ENCODE measurements around the gene CADPS2. TPM values are rescaled to one million over a fixed set of nuclear protein-coding genes. Genes with fewer than 3 reads are reported as not detected.

Gene CADPS2
- total RNA-seq, 2 donors from 2014 or later = not detected

GRCh38 chr7:122307228-122307621, 579.0 kb downstream of the CADPS2 start:
- no peak for DNase-seq
- ATAC-seq = no peak
- no peaks in the 10 kb centered on the region for H3K4me1 Mint-ChIP-seq
- peaks cover 66% of the 10 kb centered on the region for H3K27me3 Mint-ChIP-seq
- H3K27ac Mint-ChIP-seq = no peak overlapping the region
- no peak overlapping the region for H3K4me3 Mint-ChIP-seq
- peaks cover 4% of the 10 kb centered on the region for H3K36me3 Mint-ChIP-seq (ENCODE audit: low read depth)
- no peaks in the 10 kb centered on the region for H3K9me3 ChIP-seq (ENCODE audit: control insufficient read depth, low read length, poor library complexity, severe bottlenecking)

- DNase-seq (no peak), ATAC-seq (no peak)
- Mint-ChIP-seq H3K36me3 (ENCODE audit: low read depth) (peaks cover 4% of the 10 kb centered on the region), H3K4me1 (no peaks in the 10 kb centered on the region), H3K27me3 (peaks cover 68% of the 10 kb centered on the region), H3K4me3 (no peak overlapping the region), H3K27ac (no peak overlapping the region)
- H3K9me3 ChIP-seq (ENCODE audit: control insufficient read depth, low read length, poor library complexity, severe bottlenecking) = no peaks in the 10 kb centered on the region
These were observed 579.7 kb downstream of the CADPS2 start for GRCh38 chr7:122306320-122307227.

- H3K36me3 Mint-ChIP-seq (ENCODE audit: low read depth) = peaks cover 4% of the 10 kb centered on the region
- DNase-seq (no peak), ATAC-seq (no peak)
- H3K4me3 Mint-ChIP-seq = no peak overlapping the region
- H3K27ac Mint-ChIP-seq = no peak overlapping the region
- peaks cover 68% of the 10 kb centered on the region for H3K27me3 Mint-ChIP-seq
- no peaks in the 10 kb centered on the region for H3K4me1 Mint-ChIP-seq
- no peaks in the 10 kb centered on the region for H3K9me3 ChIP-seq (ENCODE audit: control insufficient read depth, low read length, poor library complexity, severe bottlenecking)
These were observed 580.6 kb downstream of the CADPS2 start for GRCh38 chr7:122305475-122306319.

- Mint-ChIP-seq H3K4me3 (no peak overlapping the region), H3K36me3 (ENCODE audit: low read depth) (peaks cover 4% of the 10 kb centered on the region), H3K27me3 (peaks cover 73% of the 10 kb centered on the region), H3K27ac (no peak overlapping the region), H3K4me1 (no peaks in the 10 kb centered on the region)
- DNase-seq (no peak), ATAC-seq (no peak)
- H3K9me3 ChIP-seq (ENCODE audit: control insufficient read depth, low read length, poor library complexity, severe bottlenecking) = no peaks in the 10 kb centered on the region
These were observed 581.3 kb downstream of the CADPS2 start for GRCh38 chr7:122304996-122305421.

GRCh38 chr7:122304319-122304975, 581.8 kb downstream of the CADPS2 start, which contains the start of gene FEZF1:
Gene FEZF1, minus strand, starts transcription at chr7:122304750. Its CDS starts 313 bp downstream, at chr7:122304437.
- Mint-ChIP-seq H3K27ac (no peak within 1 kb of the TSS), H3K36me3 (ENCODE audit: low read depth) (peaks cover 4% of the 10 kb centered on the region), H3K27me3 (peaks cover 73% of the 10 kb centered on the region), H3K4me3 (peak within 1 kb of the TSS; percentile 15), H3K4me1 (no peaks in the 10 kb centered on the region)
- ATAC-seq = no peak
- no peaks in the 10 kb centered on the region for H3K9me3 ChIP-seq (ENCODE audit: control insufficient read depth, low read length, poor library complexity, severe bottlenecking)
- DNase-seq = no peak

- no peak overlapping the region for H3K27ac Mint-ChIP-seq
These were observed 582.5 kb downstream of the CADPS2 start for GRCh38 chr7:122303531-122304318.

GRCh38 chr7:122302761-122303530, 583.3 kb downstream of the CADPS2 start:
- Mint-ChIP-seq H3K27ac (no peak overlapping the region), H3K4me1 (no peaks in the 10 kb centered on the region)

More at GRCh38 chr7:122303531-122304318, 582.5 kb downstream of the CADPS2 start:
- ATAC-seq (no peak), DNase-seq (no peak)
- no peaks in the 10 kb centered on the region for H3K9me3 ChIP-seq (ENCODE audit: control insufficient read depth, low read length, poor library complexity, severe bottlenecking)
- Mint-ChIP-seq H3K4me3 (no peak overlapping the region), H3K4me1 (no peaks in the 10 kb centered on the region), H3K27me3 (peaks cover 71% of the 10 kb centered on the region), H3K36me3 (ENCODE audit: low read depth) (peaks cover 4% of the 10 kb centered on the region)

GRCh38 chr7:122301858-122302760, 584.2 kb downstream of the CADPS2 start:
- no peak for ATAC-seq
- H3K9me3 ChIP-seq (ENCODE audit: control insufficient read depth, low read length, poor library complexity, severe bottlenecking) = no peaks in the 10 kb centered on the region
- Mint-ChIP-seq H3K27me3 (peaks cover 74% of the 10 kb centered on the region), H3K27ac (no peak overlapping the region), H3K4me1 (no peaks in the 10 kb centered on the region), H3K36me3 (ENCODE audit: low read depth) (peaks cover 4% of the 10 kb centered on the region), H3K4me3 (no peak overlapping the region)
- no peak for DNase-seq

More at GRCh38 chr7:122302761-122303530, 583.3 kb downstream of the CADPS2 start:
- ATAC-seq (no peak), DNase-seq (no peak)
- no peaks in the 10 kb centered on the region for H3K9me3 ChIP-seq (ENCODE audit: control insufficient read depth, low read length, poor library complexity, severe bottlenecking)
- Mint-ChIP-seq H3K4me3 (no peak overlapping the region), H3K27me3 (peaks cover 74% of the 10 kb centered on the region), H3K36me3 (ENCODE audit: low read depth) (peaks cover 4% of the 10 kb centered on the region)

GRCh38 chr7:122300956-122301833, 585.1 kb downstream of the CADPS2 start:
- DNase-seq (no peak), ATAC-seq (no peak)
- H3K4me3 Mint-ChIP-seq = no peak overlapping the region
- H3K27me3 Mint-ChIP-seq = peaks cover 68% of the 10 kb centered on the region
- no peak overlapping the region for H3K27ac Mint-ChIP-seq
- H3K36me3 Mint-ChIP-seq (ENCODE audit: low read depth) = peaks cover 4% of the 10 kb centered on the region
- no peaks in the 10 kb centered on the region for H3K9me3 ChIP-seq (ENCODE audit: control insufficient read depth, low read length, poor library complexity, severe bottlenecking)
- H3K4me1 Mint-ChIP-seq = no peaks in the 10 kb centered on the region

GRCh38 chr7:122300211-122300932, 585.9 kb downstream of the CADPS2 start:
- DNase-seq (no peak), ATAC-seq (no peak)
- Mint-ChIP-seq H3K27me3 (peaks cover 60% of the 10 kb centered on the region), H3K27ac (no peak overlapping the region), H3K36me3 (ENCODE audit: low read depth) (peaks cover 4% of the 10 kb centered on the region), H3K4me3 (no peak overlapping the region), H3K4me1 (no peaks in the 10 kb centered on the region)
- H3K9me3 ChIP-seq (ENCODE audit: control insufficient read depth, low read length, poor library complexity, severe bottlenecking) = no peaks in the 10 kb centered on the region
